ENCODE results near the gene CCDC170.
A peak's percentile ranks its signal among the peaks of the same experiment; 100 is the strongest.

Gene CCDC170

DNA sequence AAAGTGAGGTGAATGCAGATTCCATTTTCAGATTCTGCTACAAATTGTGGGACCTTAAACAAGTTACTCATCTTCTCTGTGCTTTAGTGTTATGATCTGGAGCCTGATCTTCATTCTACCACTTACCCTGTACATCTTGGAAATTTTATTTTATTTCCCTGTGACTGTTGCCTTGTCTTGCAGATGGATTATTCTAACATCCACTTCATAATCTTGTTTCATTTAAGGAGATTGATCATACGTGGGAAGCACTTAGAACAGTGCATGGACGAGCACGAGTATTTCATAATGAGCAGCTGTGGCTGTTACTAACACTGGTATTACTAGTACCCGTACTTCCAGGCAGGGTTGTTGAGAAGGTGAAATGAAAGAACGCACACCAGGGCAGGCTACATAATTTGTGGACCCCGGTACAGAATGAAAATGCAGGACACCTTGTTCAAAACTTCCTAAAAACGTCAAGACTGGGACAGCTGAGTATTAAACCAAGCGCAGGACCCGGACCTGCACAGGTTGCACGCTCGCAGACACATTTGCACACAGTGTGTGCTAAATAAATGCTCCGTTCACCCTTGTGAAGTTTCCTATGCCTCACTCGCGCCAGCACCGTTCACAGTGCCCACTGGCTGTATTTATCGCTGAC, 535 bp upstream of the CCDC170 start:
- H3K4me3 ChIP-seq (ENCODE audit: insufficient read depth, low read depth, low read length) = peak overlapping the region; percentile 62
- 63 to 64% methylated on average over 16 of the region's 16 CpGs for WGBS, 2 experiments
- H3K27me3 ChIP-seq (ENCODE audit: control insufficient read depth, insufficient read depth, low read length, poor library complexity, severe bottlenecking) = peaks cover 50% of the 10 kb centered on the region
- H3K9me3 ChIP-seq (ENCODE audit: control insufficient read depth, low read length) = no peaks in the 10 kb centered on the region
- H3K4me1 ChIP-seq (ENCODE audit: control insufficient read depth, insufficient read depth, low read length) = no peaks in the 10 kb centered on the region
- no peak overlapping the region for H3K27ac ChIP-seq (ENCODE audit: insufficient read depth, low read depth, low read length, poor library complexity, severe bottlenecking)
- no peaks in the 10 kb centered on the region for H3K36me3 ChIP-seq (ENCODE audit: control insufficient read depth, insufficient read depth, low read length)

GRCh38 chr6:151494235-151494935, 568 bp downstream of the CCDC170 start:
- Histone ChIP-seq H3K27me3 (ENCODE audit: control insufficient read depth, insufficient read depth, low read length, poor library complexity, severe bottlenecking) (peaks cover 50% of the 10 kb centered on the region), H3K4me1 (ENCODE audit: control insufficient read depth, insufficient read depth, low read length) (no peaks in the 10 kb centered on the region), H3K27ac (ENCODE audit: insufficient read depth, low read depth, low read length, poor library complexity, severe bottlenecking) (no peak overlapping the region), H3K36me3 (ENCODE audit: control insufficient read depth, insufficient read depth, low read length) (no peaks in the 10 kb centered on the region), H3K9me3 (ENCODE audit: control insufficient read depth, low read length) (no peaks in the 10 kb centered on the region), H3K4me3 (ENCODE audit: insufficient read depth, low read depth, low read length) (peak overlapping the region; percentile 62)
- 10 to 12% methylated on average over 43 of the region's 43 CpGs for WGBS, 2 experiments

DNA sequence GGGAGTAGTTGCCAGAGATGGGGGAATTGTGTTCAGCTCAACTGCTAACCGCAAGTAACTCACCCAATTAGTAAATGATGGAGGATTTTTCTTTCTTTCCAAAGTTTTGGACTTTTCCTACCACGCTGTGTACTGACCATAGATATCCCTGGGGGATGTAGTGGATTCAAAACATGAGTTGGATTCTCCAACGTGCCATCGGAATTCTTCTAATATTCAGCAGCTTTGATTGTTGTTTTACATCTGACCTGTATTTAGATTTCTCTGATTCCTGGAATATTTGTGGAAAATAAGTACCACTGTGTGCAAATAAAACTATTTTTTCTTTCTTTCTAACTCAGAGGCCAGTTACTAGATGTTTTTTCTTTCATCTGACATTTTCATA, 1.1 kb downstream of the CCDC170 start:
- no peaks in the 10 kb centered on the region for H3K9me3 ChIP-seq (ENCODE audit: control insufficient read depth, low read length)
- H3K4me3 ChIP-seq (ENCODE audit: insufficient read depth, low read depth, low read length) = peak overlapping the region; percentile 62
- H3K4me1 ChIP-seq (ENCODE audit: control insufficient read depth, insufficient read depth, low read length) = no peaks in the 10 kb centered on the region
- WGBS, 2 experiments = 66% methylated on average over 4 of the region's 4 CpGs
- H3K27ac ChIP-seq (ENCODE audit: insufficient read depth, low read depth, low read length, poor library complexity, severe bottlenecking) = no peak overlapping the region
- no peaks in the 10 kb centered on the region for H3K36me3 ChIP-seq (ENCODE audit: control insufficient read depth, insufficient read depth, low read length)
- H3K27me3 ChIP-seq (ENCODE audit: control insufficient read depth, insufficient read depth, low read length, poor library complexity, severe bottlenecking) = peaks cover 50% of the 10 kb centered on the region

GRCh38 chr6:151495380-151495779, 1.6 kb downstream of the CCDC170 start:
- H3K9me3 ChIP-seq (ENCODE audit: control insufficient read depth, low read length) = no peaks in the 10 kb centered on the region
- no peaks in the 10 kb centered on the region for H3K4me1 ChIP-seq (ENCODE audit: control insufficient read depth, insufficient read depth, low read length)
- H3K4me3 ChIP-seq (ENCODE audit: insufficient read depth, low read depth, low read length) = no peak overlapping the region
- H3K27ac ChIP-seq (ENCODE audit: insufficient read depth, low read depth, low read length, poor library complexity, severe bottlenecking) = no peak overlapping the region
- WGBS, 2 experiments = 87 to 90% methylated on average over 9 of the region's 9 CpGs
- H3K27me3 ChIP-seq (ENCODE audit: control insufficient read depth, insufficient read depth, low read length, poor library complexity, severe bottlenecking) = peaks cover 50% of the 10 kb centered on the region
- H3K36me3 ChIP-seq (ENCODE audit: control insufficient read depth, insufficient read depth, low read length) = no peaks in the 10 kb centered on the region

GRCh38 chr6:151497905-151498304, 4.1 kb downstream of the CCDC170 start:
- H3K36me3 ChIP-seq (ENCODE audit: control insufficient read depth, insufficient read depth, low read length) = no peaks in the 10 kb centered on the region
- no peaks in the 10 kb centered on the region for H3K4me1 ChIP-seq (ENCODE audit: control insufficient read depth, insufficient read depth, low read length)
- no peak overlapping the region for H3K4me3 ChIP-seq (ENCODE audit: insufficient read depth, low read depth, low read length)
- no peak overlapping the region for H3K27ac ChIP-seq (ENCODE audit: insufficient read depth, low read depth, low read length, poor library complexity, severe bottlenecking)
- H3K27me3 ChIP-seq (ENCODE audit: control insufficient read depth, insufficient read depth, low read length, poor library complexity, severe bottlenecking) = peaks cover 38% of the 10 kb centered on the region
- H3K9me3 ChIP-seq (ENCODE audit: control insufficient read depth, low read length) = no peaks in the 10 kb centered on the region

DNA sequence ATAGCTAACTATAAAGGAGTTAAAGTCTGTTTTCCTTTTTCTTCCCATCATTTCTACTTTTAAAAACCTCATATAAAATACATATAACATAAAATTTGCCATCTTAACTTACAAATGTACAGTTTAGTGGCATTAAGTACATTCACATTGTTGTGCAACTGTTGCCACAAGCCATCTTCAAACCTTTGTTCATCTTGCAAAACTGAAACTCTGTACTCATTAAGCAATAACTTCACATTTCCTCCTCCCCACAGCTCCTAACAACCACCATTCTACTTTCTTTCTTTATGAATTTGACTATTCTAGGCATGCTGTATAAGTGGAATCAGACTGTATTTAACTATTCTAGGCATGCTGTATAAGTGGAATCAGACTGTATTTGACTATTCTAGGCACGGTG, 4.5 kb downstream of the CCDC170 start:
- Histone ChIP-seq H3K4me3 (ENCODE audit: insufficient read depth, low read depth, low read length) (no peak overlapping the region), H3K36me3 (ENCODE audit: control insufficient read depth, insufficient read depth, low read length) (no peaks in the 10 kb centered on the region), H3K4me1 (ENCODE audit: control insufficient read depth, insufficient read depth, low read length) (no peaks in the 10 kb centered on the region), H3K27ac (ENCODE audit: insufficient read depth, low read depth, low read length, poor library complexity, severe bottlenecking) (no peak overlapping the region), H3K27me3 (ENCODE audit: control insufficient read depth, insufficient read depth, low read length, poor library complexity, severe bottlenecking) (peaks cover 34% of the 10 kb centered on the region), H3K9me3 (ENCODE audit: control insufficient read depth, low read length) (no peaks in the 10 kb centered on the region)
- 93 to 100% methylated on average over 1 of the region's 1 CpG for WGBS, 2 experiments

GRCh38 chr6:151499551-151499950, 5.7 kb downstream of the CCDC170 start:
- no peaks in the 10 kb centered on the region for H3K36me3 ChIP-seq (ENCODE audit: control insufficient read depth, insufficient read depth, low read length)
- no peak overlapping the region for H3K27ac ChIP-seq (ENCODE audit: insufficient read depth, low read depth, low read length, poor library complexity, severe bottlenecking)
- no peaks in the 10 kb centered on the region for H3K4me1 ChIP-seq (ENCODE audit: control insufficient read depth, insufficient read depth, low read length)
- H3K9me3 ChIP-seq (ENCODE audit: control insufficient read depth, low read length) = no peaks in the 10 kb centered on the region
- peaks cover 22% of the 10 kb centered on the region for H3K27me3 ChIP-seq (ENCODE audit: control insufficient read depth, insufficient read depth, low read length, poor library complexity, severe bottlenecking)
- H3K4me3 ChIP-seq (ENCODE audit: insufficient read depth, low read depth, low read length) = no peak overlapping the region
- 92 to 94% methylated on average over 5 of the region's 5 CpGs for WGBS, 2 experiments

DNA sequence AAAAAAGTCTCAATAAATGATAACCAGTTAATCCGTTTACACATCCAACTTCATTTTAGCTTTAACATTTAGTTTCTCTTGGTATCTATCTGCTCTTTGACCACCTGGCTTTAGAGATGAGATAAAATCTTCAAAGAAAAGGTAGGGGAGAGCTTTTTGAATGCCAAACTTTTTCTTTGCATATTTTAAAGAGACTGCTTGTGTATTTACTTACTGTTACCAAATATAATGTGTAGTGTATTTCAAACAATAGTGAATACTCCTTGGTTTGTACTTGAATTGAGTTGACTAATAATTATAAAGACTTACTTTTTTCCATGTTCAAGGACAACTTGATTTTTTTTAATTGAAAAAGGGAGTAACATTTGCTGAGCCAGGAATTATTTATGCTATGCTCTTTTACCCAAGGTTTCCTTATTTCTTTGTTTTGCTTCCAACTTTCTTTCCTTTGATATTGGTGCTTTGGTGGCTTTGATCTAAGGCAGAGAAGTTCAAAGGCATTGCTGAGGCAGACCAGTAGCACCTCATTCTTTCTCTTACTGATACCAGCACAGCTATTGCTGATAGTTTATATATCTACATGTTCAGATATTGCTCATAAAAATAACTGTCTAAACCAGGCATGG, 7.8 kb downstream of the CCDC170 start:
- no peaks in the 10 kb centered on the region for H3K36me3 ChIP-seq (ENCODE audit: control insufficient read depth, insufficient read depth, low read length)
- H3K4me3 ChIP-seq (ENCODE audit: insufficient read depth, low read depth, low read length) = no peak overlapping the region
- 100% methylated on average over 1 of the region's 1 CpG; no CpG with 5 or more reads in 1 of the 2 experiments for WGBS, 2 experiments
- H3K9me3 ChIP-seq (ENCODE audit: control insufficient read depth, low read length) = no peaks in the 10 kb centered on the region
- no peak overlapping the region for H3K27ac ChIP-seq (ENCODE audit: insufficient read depth, low read depth, low read length, poor library complexity, severe bottlenecking)
- H3K4me1 ChIP-seq (ENCODE audit: control insufficient read depth, insufficient read depth, low read length) = no peaks in the 10 kb centered on the region
- peaks cover 1% of the 10 kb centered on the region for H3K27me3 ChIP-seq (ENCODE audit: control insufficient read depth, insufficient read depth, low read length, poor library complexity, severe bottlenecking)

DNA sequence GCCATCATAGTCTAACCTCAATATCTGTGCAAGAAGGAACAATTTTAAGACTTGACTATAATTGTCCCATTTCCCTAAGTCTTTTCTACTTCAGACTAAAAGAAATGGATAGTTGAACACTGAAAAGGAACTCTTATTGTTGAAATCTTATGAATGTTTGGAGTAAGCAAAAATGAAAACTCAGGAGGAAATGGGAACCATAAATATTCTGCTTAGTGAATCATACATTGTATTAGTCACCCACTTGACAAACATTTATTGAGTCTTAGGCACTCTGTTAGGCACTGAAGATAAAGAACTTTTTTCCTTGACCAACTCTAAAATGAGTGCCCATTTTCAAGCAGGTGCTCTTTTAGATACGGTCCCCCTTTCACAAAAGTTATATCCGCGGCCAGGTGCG, 8.7 kb downstream of the CCDC170 start:
- Histone ChIP-seq H3K27ac (ENCODE audit: insufficient read depth, low read depth, low read length, poor library complexity, severe bottlenecking) (no peak overlapping the region), H3K27me3 (ENCODE audit: control insufficient read depth, insufficient read depth, low read length, poor library complexity, severe bottlenecking) (no peaks in the 10 kb centered on the region), H3K9me3 (ENCODE audit: control insufficient read depth, low read length) (no peaks in the 10 kb centered on the region), H3K4me1 (ENCODE audit: control insufficient read depth, insufficient read depth, low read length) (no peaks in the 10 kb centered on the region), H3K36me3 (ENCODE audit: control insufficient read depth, insufficient read depth, low read length) (no peaks in the 10 kb centered on the region), H3K4me3 (ENCODE audit: insufficient read depth, low read depth, low read length) (no peak overlapping the region)
- WGBS, 2 experiments = 94 to 95% methylated on average over 4 of the region's 4 CpGs

- Histone ChIP-seq H3K9me3 (ENCODE audit: control insufficient read depth, low read length) (no peaks in the 10 kb centered on the region), H3K27me3 (ENCODE audit: control insufficient read depth, insufficient read depth, low read length, poor library complexity, severe bottlenecking) (no peaks in the 10 kb centered on the region), H3K4me1 (ENCODE audit: control insufficient read depth, insufficient read depth, low read length) (no peaks in the 10 kb centered on the region), H3K27ac (ENCODE audit: insufficient read depth, low read depth, low read length, poor library complexity, severe bottlenecking) (no peak overlapping the region), H3K36me3 (ENCODE audit: control insufficient read depth, insufficient read depth, low read length) (no peaks in the 10 kb centered on the region), H3K4me3 (ENCODE audit: insufficient read depth, low read depth, low read length) (no peak overlapping the region)
- WGBS, 2 experiments = 87 to 91% methylated on average over 2 of the region's 2 CpGs
These were observed 12.9 kb downstream of the CCDC170 start for GRCh38 chr6:151506761-151507160.
